GM21723 (cell line): ENCODE measurements around the gene FBXO8.
"Not testable (repeated sequence)": the region's sequence is repeated elsewhere in the genome, so short reads cannot be mapped to it uniquely, and the experiment has no call there.

Experiments used
- ATAC-seq: cut with Tn5 transposase; IDR thresholded peaks from one replicate; pipeline ENCODE4 v1.9.1; 2021; ENCODE audit warnings: mild to moderate bottlenecking, moderate library complexity; ENCODE audit not compliant: unreplicated experiment

The FBXO8 gene

DNA sequence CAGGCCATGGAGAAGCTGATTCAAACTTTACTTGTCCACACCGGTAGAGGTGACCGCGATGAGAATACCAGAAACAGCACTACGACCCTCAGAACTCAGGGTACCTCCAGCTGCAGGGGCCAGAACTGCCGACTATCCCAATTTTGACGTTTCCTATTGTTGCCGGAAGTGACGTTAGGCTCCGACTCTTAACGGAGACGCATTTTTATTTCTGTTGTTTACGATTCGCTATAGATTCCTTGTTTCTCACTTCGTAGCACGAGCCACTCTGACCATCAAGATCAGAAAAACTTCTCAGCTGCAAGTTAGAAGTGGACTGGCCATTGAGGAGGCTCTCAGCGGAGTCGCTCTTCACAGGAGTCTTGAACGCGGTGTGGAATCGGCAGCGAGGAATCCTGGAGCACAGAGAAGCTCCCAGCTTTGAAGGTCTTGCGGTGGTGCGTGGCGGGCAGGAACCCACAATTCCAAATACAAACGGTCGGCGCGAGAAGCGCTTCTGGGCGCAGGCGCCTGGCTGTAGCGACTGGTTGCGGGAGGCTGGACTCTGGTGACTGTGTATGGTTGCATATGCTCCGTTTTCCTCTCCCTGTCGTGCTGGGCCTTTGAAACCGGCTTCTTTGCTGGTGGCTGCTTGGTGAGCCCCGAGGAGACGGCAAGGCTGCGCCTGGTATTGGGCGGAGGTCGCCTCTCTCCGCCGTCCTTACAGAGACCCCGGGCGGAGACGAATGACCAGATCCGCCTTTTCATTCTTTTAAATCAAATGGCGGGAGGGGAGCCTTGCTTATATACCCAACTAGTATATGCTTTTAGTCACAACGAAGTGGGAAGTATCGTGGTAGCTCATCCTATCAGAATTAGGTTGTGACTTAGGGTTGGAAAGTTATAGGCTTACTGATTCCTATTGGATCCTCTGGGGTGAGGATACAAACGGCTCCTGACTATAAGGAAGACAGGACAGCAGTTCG lies at the start of gene FBXO8, which contains the start of gene CEP44:
TSS of gene FBXO8 (minus strand) at position 161 of the 965 bp plus-strand sequence. CDS start 20,575 bp downstream, outside the sequence.
TSS of gene CEP44 (plus strand) at position 405 of the 965 bp plus-strand sequence. CDS start 15,211 bp downstream, outside the sequence.
- peak; percentile 79 for ATAC-seq

GRCh38 chr4:174332741-174333493 lies 49.5 kb upstream of the FBXO8 start:
- no peak for ATAC-seq

DNA sequence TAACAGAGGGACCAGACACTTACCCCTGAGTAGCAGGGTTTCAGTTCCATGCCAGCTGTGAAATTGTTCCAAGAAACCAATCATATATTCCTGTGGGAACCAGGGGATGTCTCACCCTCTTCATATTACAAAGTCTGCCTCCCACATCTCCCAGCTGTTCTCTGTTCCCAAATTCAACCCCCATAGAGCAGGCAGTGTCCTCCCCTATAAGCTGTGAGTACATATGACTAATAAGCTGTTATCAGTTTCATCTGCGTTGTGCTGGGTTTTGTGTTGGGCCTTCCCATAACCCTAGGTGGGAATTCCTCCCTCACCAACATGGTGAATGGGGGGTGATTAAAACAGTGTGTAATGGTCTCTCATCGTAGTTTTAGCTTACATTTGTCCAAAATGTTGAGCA lies 41.3 kb upstream of the FBXO8 start:
- no peak for ATAC-seq

DNA sequence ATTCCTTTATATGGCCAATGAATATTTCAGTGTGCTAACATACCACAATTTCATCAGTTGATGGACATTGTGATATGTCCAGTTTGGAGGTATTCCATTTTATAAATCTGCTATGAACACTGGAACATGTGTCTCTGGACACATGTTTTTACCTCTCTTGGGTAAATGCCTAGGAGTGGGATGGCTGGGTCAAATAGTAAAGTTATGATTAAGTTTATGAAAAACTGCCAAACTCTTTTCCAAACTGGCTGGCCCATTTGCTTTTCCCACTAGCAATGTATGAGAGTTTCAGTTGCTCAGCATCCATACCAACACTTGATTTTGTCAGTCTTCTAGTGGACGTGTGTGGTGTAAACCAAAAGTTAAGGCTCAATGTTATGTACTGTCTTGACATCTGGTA lies 40.8 kb upstream of the FBXO8 start:
- ATAC-seq, result no peak

DNA sequence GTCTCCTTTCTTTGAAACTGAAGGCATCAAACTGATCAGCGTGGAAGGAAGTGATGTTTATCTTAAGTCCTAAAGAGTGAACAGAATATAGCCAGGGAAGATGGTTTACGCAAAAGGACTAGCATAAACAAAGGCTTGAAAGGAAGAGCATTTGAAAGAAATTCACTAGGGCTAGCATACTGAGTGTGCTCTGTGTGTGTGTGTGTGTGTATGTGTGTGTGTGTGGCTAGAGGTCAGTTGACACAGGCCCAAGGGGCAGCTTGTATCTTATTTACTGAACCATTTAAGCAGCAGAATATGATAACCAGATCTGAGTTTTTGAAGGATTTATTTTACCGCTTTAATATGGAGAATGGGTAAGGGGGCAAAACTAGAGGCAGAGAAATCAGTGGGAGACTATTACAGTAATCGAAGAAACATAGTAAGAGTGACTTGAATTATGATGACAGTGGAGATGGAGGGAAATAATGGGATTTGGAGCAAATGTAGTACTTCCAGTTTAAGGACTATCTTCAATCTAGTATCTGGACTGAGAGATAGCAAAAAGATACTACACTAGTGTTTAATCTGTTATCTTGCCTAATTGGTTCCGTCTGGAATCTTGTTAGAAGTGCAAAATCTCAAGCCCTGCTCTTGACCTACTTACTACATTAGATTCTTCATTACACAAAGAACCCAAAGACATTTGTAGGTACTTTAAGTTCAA lies 37.2 kb upstream of the FBXO8 start:
- ATAC-seq, result no peak

DNA sequence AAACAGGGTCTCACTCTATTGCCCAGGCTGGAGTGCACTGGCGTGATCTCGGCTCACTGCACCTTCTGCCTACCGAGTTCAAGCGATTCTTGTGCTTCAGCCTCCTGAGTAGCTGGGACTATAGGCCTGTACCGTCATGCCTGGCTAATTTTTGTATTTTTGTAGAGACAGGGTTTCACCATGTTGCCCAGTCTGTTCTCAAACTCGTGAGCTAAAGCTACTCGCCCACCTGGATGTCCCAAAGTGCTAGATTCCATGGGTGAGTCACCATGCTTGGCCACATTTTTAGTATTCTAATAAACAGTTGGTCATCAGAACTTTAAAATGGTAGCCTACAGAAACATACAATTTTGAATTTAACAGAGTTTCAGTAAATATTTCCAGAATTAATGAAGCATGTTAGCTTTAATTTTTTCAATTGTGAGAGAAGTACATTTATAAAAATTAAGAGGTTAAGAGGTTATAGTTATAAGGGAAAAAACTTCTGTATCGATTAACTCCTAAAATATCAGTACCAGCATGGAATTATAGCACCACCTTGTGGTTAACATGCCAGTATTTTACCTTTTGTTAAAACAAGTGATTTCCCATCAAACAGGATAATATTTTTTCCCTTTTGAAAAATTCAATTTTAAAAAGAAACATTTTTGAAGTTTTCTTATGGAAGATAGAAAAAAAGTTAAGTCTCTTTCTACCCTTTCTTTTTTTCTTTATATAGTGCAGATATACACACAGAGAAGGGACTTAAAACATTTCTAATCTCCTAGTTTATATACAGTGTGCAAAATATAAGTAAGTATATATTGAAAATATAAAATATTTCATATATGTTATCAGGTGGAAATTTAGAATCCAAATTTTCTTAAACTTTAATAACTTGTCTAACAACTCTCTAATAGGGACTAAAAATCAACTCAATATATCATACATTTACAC lies 35.6 kb upstream of the FBXO8 start:
- ATAC-seq, result peak; percentile 47

DNA sequence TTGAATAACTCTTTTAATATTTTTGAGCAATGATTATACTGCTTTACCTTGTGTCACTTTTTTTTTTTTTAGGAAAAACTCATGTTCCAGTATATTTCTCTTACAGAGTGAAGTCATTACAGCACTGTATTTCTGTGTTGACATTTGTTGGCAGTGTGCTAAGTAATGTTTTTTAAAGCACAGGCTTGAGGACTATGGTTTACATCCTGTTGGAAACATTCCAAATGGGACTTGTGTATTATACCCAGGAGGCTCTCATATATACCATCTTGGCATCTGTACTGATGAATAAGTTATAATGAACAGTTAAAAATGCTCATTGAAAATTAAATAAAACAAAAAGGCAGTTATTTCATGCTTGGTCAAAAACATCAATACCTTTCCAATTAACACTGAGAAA lies 34.1 kb upstream of the FBXO8 start:
- ATAC-seq, result no peak

DNA sequence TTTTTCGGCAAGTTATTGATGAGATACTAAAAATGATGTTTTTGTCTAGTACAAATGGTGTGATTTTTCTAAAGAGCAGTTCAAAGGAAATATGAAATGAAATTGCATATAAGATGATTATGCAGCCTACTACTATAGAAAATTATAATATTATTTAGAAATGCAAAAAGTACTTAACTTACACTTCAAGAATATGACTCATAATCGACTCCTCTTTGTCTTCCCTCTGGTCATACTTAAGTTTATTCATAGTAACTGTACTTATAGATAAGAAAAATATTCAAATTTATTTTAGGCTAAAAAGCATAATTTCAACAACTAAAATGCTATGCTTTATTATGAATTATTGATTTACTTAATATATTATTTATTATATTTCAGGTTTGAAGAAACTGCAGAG lies 33.5 kb upstream of the FBXO8 start:
- ATAC-seq, result no peak

GRCh38 chr4:174316546-174316945 lies 33.1 kb upstream of the FBXO8 start:
- no peak for ATAC-seq

GRCh38 chr4:174314770-174315169 lies 31.3 kb upstream of the FBXO8 start:
- peak; percentile 57 for ATAC-seq

DNA sequence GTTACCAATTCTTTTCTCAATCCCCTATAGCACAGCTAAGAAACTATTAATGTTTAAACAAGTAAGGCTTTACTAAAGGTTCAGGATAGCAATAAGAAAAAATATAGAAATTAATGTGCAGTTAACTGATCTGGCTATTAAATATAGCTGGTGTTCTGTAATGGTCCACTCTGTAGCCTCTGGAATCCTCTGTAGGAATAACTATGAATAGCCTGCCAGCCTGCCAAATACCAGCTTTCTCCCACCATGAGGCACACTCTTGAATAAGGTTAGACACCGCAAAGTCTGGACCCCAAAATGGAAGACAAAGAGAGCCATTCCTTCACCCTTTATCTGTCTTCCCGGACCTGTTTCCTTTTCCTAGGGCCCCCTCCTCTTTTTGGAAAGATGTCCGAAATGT lies 30.8 kb upstream of the FBXO8 start:
- ATAC-seq, result no peak

GRCh38 chr4:174312993-174313392 lies 29.5 kb upstream of the FBXO8 start:
- ATAC-seq, result no peak

DNA sequence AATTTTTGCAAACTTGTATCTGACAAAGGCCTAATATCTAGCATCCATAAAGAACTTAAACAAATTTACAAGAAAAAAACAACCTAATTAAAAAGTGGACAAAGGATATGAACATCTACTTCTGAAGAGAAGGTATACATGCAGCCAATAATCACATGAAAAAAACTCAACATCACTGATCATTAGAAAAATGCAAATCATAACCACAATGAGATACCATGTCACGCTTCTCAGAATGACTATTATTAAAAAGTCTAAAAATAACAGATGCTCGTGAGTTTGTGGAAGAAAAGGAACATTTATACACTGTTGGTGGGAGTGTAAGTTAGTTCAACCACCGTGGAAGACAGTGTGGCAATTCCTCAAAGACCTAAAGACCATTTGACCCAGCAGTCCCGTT lies 24.2 kb upstream of the FBXO8 start:
- no peak for ATAC-seq

- ATAC-seq, result no peak
Measured at GRCh38 chr4:174305961-174306360, 22.5 kb upstream of the FBXO8 start.

- no peak for ATAC-seq
Measured at GRCh38 chr4:174304664-174305063, 21.2 kb upstream of the FBXO8 start.

DNA sequence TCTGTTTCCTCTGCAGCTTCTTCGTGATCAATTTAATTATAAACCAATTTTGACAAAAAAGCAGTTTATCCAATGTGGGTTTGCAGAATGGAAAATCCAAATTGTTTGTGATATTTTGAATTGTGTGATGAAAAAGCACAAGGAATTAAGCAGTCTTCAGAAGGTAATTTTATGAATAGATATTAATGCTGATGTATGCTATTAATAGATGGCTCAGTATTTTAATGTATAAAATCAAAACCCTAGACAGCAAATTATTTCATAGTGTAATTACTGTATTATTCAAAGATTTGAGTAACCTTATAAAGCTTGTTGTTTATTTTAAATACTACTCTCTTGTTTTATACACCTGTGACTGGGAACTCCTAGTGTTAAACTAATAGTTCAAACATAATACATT lies 20.2 kb upstream of the FBXO8 start:
- no peak for ATAC-seq

DNA sequence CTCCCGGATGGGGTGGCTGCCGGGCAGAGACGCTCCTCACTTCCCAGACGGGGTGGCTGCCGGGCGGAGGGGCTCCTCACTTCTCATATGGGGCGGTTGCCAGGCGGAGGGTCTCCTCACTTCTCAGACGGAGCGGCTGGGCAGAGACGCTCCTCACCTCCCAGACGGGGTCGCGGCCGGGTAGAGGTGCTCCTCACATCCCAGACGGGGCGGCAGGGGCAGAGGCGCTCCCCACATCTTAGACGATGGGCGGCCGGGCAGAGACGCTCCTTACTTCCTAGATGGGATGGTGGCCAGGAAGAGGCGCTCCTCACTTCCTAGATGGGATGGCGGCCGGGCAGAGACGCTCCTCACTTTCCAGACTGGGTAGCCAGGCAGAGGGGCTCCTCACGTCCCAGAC lies 11.7 kb upstream of the FBXO8 start:
- ATAC-seq, result not testable (repeated sequence)

DNA sequence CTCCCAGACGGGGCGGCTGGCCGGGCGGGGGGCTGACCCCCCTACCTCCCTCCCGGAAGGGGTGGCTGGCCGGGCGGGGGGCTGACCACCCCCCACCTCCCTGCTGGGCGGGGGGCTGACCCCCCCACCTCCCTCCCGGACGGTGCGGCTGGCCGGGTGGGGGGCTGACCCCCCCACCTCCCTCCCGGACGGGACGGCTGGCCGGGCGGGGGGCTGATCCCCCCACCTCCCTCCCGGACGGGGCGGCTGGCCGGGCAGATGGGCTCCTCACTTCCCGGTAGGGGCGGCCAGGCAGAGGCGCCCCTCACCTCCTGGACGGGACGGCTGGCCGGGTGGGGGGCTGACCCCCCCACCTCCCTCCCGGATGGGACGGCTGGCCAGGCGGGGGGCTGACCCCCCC lies 11.2 kb upstream of the FBXO8 start:
- ATAC-seq, result not testable (repeated sequence)

DNA sequence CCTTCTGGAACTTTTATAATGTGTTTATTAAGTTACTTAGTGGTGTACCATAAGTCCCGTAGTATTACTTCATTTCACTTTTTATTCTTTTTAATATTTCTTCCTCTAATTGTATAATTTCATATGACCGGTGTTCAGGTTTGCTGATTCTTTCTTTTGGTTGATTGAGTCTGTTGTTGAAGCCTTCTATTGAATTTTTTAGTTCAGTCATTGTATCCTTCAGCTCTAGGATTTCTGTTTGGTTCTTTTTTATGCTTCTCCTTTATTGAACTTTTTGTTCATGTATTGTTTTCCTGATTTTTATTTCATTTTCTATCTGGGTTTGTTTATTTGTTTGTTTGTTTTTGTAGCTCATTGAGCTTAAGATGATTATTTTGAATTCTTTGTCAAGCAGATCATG lies 9.0 kb upstream of the FBXO8 start:
- ATAC-seq, result no peak

DNA sequence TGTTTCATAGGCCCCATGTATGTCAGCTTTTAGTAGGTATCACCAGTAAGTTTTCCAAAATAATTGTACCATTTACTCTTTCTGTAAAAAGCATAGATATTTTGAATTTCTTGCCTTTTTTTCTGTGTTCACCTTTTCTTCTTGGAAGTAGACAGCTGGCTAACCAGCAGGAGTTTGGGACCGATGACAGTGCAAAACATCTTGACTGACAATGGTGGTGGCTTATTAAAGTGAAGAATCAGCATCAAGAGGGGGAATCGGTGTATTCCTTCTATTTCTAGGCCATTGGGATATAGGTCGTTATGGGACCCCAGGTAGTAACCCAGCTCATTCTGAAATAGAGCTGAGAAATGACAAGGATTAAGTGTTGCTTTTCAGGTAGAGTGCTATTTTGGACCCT lies 3.4 kb upstream of the FBXO8 start:
- no peak for ATAC-seq
